HG02970 (cell line): ENCODE measurements around the gene PFKFB2.
"Not testable (repeated sequence)": the region's sequence is repeated elsewhere in the genome, so short reads cannot be mapped to it uniquely, and the experiment has no call there.

ENCODE experiments used
- ATAC-seq: cut with Tn5 transposase; IDR thresholded peaks from one replicate; pipeline ENCODE4 v1.9.1; 2021; ENCODE audit warnings: mild to moderate bottlenecking, moderate library complexity, moderate number of reproducible peaks; ENCODE audit not compliant: unreplicated experiment, low FRiP score

Gene PFKFB2

GRCh38 chr1:207035877-207036551 is 17.1 kb upstream of the PFKFB2 start:
- ATAC-seq = no peak

GRCh38 chr1:207036865-207037264 is 16.2 kb upstream of the PFKFB2 start:
- ATAC-seq = no peak

GRCh38 chr1:207039380-207040180 is 13.5 kb upstream of the PFKFB2 start:
- no peak for ATAC-seq

GRCh38 chr1:207040181-207040533 is 12.9 kb upstream of the PFKFB2 start:
- ATAC-seq = no peak

GRCh38 chr1:207041397-207041796 is 11.7 kb upstream of the PFKFB2 start:
- not testable (repeated sequence) for ATAC-seq

- no peak for ATAC-seq
Observed at GRCh38 chr1:207045453-207045852, 7.6 kb upstream of the PFKFB2 start.

- no peak for ATAC-seq
Observed at GRCh38 chr1:207047505-207047904, 5.6 kb upstream of the PFKFB2 start.

GRCh38 chr1:207048041-207048440 is 5.0 kb upstream of the PFKFB2 start:
- no peak for ATAC-seq

- no peak for ATAC-seq
Observed at GRCh38 chr1:207049054-207049453, 4.0 kb upstream of the PFKFB2 start.

- ATAC-seq = no peak
Observed at GRCh38 chr1:207049514-207049913, 3.6 kb upstream of the PFKFB2 start.

GRCh38 chr1:207049974-207050391 is 3.1 kb upstream of the PFKFB2 start:
- no peak for ATAC-seq

- peak; percentile 55 for ATAC-seq
Observed at GRCh38 chr1:207050480-207051190, 2.4 kb upstream of the PFKFB2 start.

- no peak for ATAC-seq
Observed at GRCh38 chr1:207051191-207051943, 1.7 kb upstream of the PFKFB2 start, which contains the start of gene YOD1. Gene YOD1, minus strand, starts transcription at chr1:207051208. Its CDS starts 178 bp downstream, at chr1:207051030.

- no peak for ATAC-seq
Observed at GRCh38 chr1:207054491-207054890, 1.4 kb downstream of the PFKFB2 start.

- no peak for ATAC-seq
Observed at GRCh38 chr1:207055386-207056001, 2.4 kb downstream of the PFKFB2 start.

GRCh38 chr1:207056673-207057072 is 3.6 kb downstream of the PFKFB2 start:
- no peak for ATAC-seq

GRCh38 chr1:207058252-207058651 is 5.2 kb downstream of the PFKFB2 start:
- ATAC-seq = no peak

- ATAC-seq = no peak
Observed at GRCh38 chr1:207058878-207059867, 6.1 kb downstream of the PFKFB2 start.

GRCh38 chr1:207059881-207060280 is 6.8 kb downstream of the PFKFB2 start:
- no peak for ATAC-seq
